HG02798 (cell line): ENCODE data around the gene DYNC1H1.

Source experiments
- ATAC-seq: cut with Tn5 transposase; IDR thresholded peaks from one replicate; pipeline ENCODE4 v1.9.1; 2021; ENCODE audit warnings: mild to moderate bottlenecking; ENCODE audit not compliant: unreplicated experiment, poor library complexity

The DYNC1H1 gene

GRCh38 chr14:102027951-102028350 lies 63.6 kb downstream of the DYNC1H1 start:
- no peak for ATAC-seq

GRCh38 chr14:102028733-102029132 lies 64.4 kb downstream of the DYNC1H1 start:
- no peak for ATAC-seq

- ATAC-seq = no peak
Measured at GRCh38 chr14:102029956-102030355, 65.6 kb downstream of the DYNC1H1 start.

- ATAC-seq = no peak
Measured at GRCh38 chr14:102033241-102033640, 68.9 kb downstream of the DYNC1H1 start.

- no peak for ATAC-seq
Measured at GRCh38 chr14:102034301-102034700, 69.9 kb downstream of the DYNC1H1 start.

GRCh38 chr14:102035914-102036313 lies 71.5 kb downstream of the DYNC1H1 start:
- ATAC-seq = no peak

GRCh38 chr14:102037686-102038085 lies 73.3 kb downstream of the DYNC1H1 start:
- no peak for ATAC-seq

- ATAC-seq = no peak
Measured at GRCh38 chr14:102039157-102039556, 74.8 kb downstream of the DYNC1H1 start.

- ATAC-seq = no peak
Measured at GRCh38 chr14:102040153-102040552, 75.8 kb downstream of the DYNC1H1 start.

GRCh38 chr14:102042699-102043098 lies 78.3 kb downstream of the DYNC1H1 start:
- ATAC-seq = no peak

- ATAC-seq = no peak
Measured at GRCh38 chr14:102043251-102044025, 79.1 kb downstream of the DYNC1H1 start.

- ATAC-seq = no peak
Measured at GRCh38 chr14:102044566-102044965, 80.2 kb downstream of the DYNC1H1 start.

GRCh38 chr14:102046337-102047278 lies 82.2 kb downstream of the DYNC1H1 start:
- no peak for ATAC-seq

- no peak for ATAC-seq
Measured at GRCh38 chr14:102047808-102048540, 83.6 kb downstream of the DYNC1H1 start.

- ATAC-seq = no peak
Measured at GRCh38 chr14:102049258-102050025, 85.1 kb downstream of the DYNC1H1 start.

GRCh38 chr14:102050026-102050405 lies 85.6 kb downstream of the DYNC1H1 start:
- ATAC-seq = no peak

- no peak for ATAC-seq
Measured at GRCh38 chr14:102050625-102051024, 86.3 kb downstream of the DYNC1H1 start.

GRCh38 chr14:102052522-102052921 lies 88.1 kb downstream of the DYNC1H1 start:
- no peak for ATAC-seq

GRCh38 chr14:102055181-102055901 lies 91.0 kb downstream of the DYNC1H1 start:
- no peak for ATAC-seq
